ENCODE measurements around the gene PLXNA2.

PLXNA2 gene, protein sequence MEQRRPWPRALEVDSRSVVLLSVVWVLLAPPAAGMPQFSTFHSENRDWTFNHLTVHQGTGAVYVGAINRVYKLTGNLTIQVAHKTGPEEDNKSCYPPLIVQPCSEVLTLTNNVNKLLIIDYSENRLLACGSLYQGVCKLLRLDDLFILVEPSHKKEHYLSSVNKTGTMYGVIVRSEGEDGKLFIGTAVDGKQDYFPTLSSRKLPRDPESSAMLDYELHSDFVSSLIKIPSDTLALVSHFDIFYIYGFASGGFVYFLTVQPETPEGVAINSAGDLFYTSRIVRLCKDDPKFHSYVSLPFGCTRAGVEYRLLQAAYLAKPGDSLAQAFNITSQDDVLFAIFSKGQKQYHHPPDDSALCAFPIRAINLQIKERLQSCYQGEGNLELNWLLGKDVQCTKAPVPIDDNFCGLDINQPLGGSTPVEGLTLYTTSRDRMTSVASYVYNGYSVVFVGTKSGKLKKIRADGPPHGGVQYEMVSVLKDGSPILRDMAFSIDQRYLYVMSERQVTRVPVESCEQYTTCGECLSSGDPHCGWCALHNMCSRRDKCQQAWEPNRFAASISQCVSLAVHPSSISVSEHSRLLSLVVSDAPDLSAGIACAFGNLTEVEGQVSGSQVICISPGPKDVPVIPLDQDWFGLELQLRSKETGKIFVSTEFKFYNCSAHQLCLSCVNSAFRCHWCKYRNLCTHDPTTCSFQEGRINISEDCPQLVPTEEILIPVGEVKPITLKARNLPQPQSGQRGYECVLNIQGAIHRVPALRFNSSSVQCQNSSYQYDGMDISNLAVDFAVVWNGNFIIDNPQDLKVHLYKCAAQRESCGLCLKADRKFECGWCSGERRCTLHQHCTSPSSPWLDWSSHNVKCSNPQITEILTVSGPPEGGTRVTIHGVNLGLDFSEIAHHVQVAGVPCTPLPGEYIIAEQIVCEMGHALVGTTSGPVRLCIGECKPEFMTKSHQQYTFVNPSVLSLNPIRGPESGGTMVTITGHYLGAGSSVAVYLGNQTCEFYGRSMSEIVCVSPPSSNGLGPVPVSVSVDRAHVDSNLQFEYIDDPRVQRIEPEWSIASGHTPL (N-terminal part only)

DNA sequence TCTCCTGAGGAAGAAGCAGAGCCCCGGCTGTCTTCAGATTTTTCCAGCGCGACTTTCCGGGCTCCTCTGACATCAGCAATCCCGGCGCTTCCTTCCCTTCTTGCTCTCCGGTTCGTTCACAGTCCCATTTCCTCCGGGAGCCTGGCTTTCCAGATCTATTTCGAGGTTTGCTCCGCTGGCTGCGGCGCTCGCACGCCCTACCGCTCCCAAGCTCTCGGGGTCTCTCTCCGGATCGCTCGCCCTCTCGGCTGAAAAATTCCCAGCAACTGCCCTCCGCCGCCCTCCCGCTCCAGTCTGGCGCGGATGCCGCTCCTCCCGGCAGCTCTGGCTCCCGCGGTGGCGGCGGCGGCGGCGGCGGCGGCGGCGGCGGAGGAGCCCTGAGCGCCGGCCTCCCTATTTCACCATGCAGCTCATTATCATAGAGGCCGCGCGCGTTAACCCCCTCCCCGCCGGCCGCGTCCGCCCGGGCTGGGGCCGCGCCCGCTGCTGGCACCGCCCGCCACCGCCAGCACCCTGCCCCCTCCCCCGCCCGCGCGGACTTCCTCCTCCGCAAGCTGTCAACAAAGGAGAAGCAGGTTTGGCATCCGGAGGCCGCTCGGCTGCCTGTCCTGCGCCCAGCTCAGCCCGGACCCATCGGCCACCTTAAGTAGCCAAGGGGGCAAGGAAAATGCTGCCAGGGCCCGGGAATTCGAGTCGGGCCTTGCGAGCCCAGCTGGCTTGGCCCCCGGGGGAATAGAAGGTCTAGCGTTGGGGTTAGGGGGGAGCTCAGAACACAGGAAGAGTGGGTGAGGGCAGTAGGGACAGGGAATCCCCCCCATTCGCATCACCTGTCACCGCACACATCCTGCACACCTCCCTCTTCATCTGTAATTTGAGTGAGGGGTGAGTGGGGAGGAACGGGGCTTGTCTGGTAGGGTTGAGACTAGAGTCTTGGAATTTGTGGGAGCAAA, at the start of gene PLXNA2:
Gene PLXNA2 (minus strand): TSS at position 418 of the 950 bp plus-strand sequence. CDS start 26,462 bp downstream, outside the sequence.
- H3K27ac ChIP-seq (ENCODE audit: low read depth, low read length) = peak within 1 kb of the TSS; percentile 75
- peak within 1 kb of the TSS; percentile 82 for H3K4me3 ChIP-seq (ENCODE audit: low read length)
- peaks cover 6% of the 10 kb centered on the region for H3K4me1 ChIP-seq (ENCODE audit: control insufficient read depth, insufficient read depth, low read length)
- peak within 1 kb of the TSS; percentile 58 for H3K9ac ChIP-seq (ENCODE audit: low read length)
- no peaks in the 10 kb centered on the region for H3K27me3 ChIP-seq (ENCODE audit: control insufficient read depth, insufficient read depth, low read length)
- no peaks in the 10 kb centered on the region for H3K36me3 ChIP-seq (ENCODE audit: control insufficient read depth, insufficient read depth, low read length)

DNA sequence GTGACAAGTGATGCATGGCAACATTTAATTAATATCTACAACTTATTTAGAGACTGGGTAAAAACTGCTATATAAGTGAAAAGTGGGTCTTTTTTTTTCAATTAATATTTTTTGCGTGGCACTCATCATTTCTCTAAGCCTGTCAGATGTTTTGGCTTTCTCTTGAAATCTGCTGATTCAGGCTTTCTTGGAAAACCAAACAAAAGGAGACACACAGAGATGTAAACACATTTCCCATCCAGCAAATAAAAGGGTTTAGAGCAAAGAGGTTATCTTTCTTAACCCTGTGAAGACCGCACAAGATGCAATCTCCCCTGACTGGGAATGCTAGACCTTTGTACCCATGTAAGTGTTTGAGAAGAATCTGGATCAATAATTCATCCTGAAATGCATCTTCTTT, 48.7 kb upstream of the PLXNA2 start:
- Histone ChIP-seq H3K36me3 (ENCODE audit: control insufficient read depth, insufficient read depth, low read length) (no peaks in the 10 kb centered on the region), H3K9ac (ENCODE audit: low read length) (no peak overlapping the region), H3K27ac (ENCODE audit: low read depth, low read length) (no peak overlapping the region), H3K27me3 (ENCODE audit: control insufficient read depth, insufficient read depth, low read length) (no peaks in the 10 kb centered on the region), H3K4me1 (ENCODE audit: control insufficient read depth, insufficient read depth, low read length) (no peaks in the 10 kb centered on the region), H3K4me3 (ENCODE audit: low read length) (no peak overlapping the region)

DNA sequence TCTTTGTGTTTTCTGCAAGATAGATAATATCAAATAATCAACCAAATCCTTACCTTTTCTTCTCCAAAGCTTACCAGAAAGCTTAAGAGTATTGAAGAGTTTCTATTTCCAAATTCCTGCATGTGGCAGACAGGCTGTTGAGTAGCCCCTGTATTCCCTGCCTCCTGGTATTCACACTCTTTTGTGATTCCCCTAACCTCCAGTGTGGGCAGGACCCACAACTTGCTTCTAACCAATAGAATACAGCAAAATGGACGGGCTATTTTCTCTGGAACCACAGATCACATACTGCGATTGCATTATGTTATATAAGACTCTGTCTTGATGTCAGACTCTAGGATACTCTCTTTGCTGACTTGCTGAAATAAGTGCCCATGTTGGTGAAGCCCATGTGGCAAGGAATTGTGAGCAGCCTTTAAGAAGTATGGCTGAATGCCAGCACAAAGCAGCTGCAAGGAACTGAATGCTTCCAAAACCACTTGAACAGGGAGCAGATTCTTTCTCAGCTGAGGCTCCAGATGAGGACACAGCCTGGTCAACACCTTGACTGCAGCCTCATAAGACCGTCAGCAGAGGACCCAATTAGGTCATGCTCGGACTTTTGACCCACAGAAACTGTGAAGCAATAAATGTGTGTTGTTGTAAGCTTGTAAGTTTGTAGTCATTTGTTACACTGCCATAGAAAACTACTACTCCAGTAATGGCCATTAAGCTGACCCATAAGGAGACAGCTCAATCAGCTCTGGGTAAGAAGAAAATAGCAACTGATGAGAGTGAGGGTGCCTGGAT, 47.9 kb upstream of the PLXNA2 start:
- Histone ChIP-seq H3K9ac (ENCODE audit: low read length) (no peak overlapping the region), H3K27me3 (ENCODE audit: control insufficient read depth, insufficient read depth, low read length) (no peaks in the 10 kb centered on the region), H3K36me3 (ENCODE audit: control insufficient read depth, insufficient read depth, low read length) (no peaks in the 10 kb centered on the region), H3K4me3 (ENCODE audit: low read length) (no peak overlapping the region), H3K4me1 (ENCODE audit: control insufficient read depth, insufficient read depth, low read length) (no peaks in the 10 kb centered on the region), H3K27ac (ENCODE audit: low read depth, low read length) (no peak overlapping the region)

DNA sequence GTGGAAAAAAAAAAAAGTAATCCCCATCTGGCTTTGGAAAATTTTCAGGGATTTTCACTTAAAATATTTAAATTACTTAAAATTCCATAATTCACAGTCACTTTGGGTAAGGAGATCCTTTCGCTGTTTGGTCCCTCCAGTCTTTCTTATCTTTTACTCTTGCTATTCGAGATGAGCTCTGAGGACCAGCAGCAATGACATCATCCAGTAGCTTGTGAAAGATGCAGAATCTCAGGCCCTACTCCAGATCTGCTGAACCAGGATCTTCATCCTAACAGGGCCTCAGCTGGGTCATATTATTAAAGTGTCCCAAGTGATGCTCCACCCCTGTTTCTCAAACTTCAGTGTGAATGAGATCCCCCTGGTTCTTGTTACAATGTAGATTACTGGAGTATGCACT, 46.9 kb upstream of the PLXNA2 start:
- no peak overlapping the region for H3K9ac ChIP-seq (ENCODE audit: low read length)
- no peaks in the 10 kb centered on the region for H3K36me3 ChIP-seq (ENCODE audit: control insufficient read depth, insufficient read depth, low read length)
- no peaks in the 10 kb centered on the region for H3K4me1 ChIP-seq (ENCODE audit: control insufficient read depth, insufficient read depth, low read length)
- H3K27me3 ChIP-seq (ENCODE audit: control insufficient read depth, insufficient read depth, low read length) = no peaks in the 10 kb centered on the region
- H3K27ac ChIP-seq (ENCODE audit: low read depth, low read length) = no peak overlapping the region
- H3K4me3 ChIP-seq (ENCODE audit: low read length) = no peak overlapping the region

DNA sequence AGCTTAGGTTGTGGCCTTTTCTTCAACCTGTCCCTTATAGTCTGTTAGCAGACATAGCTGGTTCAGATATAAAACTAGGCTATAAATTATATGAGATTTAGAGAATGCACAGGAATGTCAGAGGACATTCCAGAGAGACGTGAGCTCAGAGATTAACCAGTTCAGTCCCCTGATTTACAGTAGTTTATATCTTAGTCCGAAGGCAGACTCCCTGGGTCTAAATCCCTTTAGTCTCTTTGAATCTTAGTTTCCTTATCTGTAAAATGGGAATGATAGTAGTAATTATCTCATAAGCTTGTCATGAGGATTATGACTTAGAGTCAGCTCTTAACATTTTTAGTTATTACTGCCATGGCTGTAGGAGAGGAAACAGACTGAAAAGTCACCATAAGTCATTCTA, 45.5 kb upstream of the PLXNA2 start:
- Histone ChIP-seq H3K4me3 (ENCODE audit: low read length) (no peak overlapping the region), H3K9ac (ENCODE audit: low read length) (no peak overlapping the region), H3K36me3 (ENCODE audit: control insufficient read depth, insufficient read depth, low read length) (no peaks in the 10 kb centered on the region), H3K4me1 (ENCODE audit: control insufficient read depth, insufficient read depth, low read length) (no peaks in the 10 kb centered on the region), H3K27ac (ENCODE audit: low read depth, low read length) (no peak overlapping the region), H3K27me3 (ENCODE audit: control insufficient read depth, insufficient read depth, low read length) (no peaks in the 10 kb centered on the region)

DNA sequence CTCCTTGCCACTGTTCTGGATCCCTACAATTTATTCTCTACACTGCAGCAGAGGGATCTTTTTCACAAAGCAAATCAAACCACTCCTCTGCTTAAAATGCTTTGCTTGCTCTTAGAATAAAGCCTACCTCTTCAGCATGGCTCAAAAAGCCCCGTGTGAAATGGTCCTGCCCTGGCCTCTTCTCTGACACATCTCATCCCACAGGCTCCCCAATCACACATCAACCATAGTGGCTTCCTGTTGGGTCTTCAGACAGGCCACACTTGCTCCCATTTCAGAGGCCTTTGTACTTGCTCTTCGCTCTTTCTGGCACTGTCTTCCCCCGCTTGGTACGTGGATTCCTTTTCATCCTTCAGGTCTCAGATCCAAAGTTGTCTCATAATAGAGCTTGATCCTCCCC, 44.3 kb upstream of the PLXNA2 start:
- no peaks in the 10 kb centered on the region for H3K36me3 ChIP-seq (ENCODE audit: control insufficient read depth, insufficient read depth, low read length)
- H3K27ac ChIP-seq (ENCODE audit: low read depth, low read length) = no peak overlapping the region
- no peak overlapping the region for H3K9ac ChIP-seq (ENCODE audit: low read length)
- no peaks in the 10 kb centered on the region for H3K4me1 ChIP-seq (ENCODE audit: control insufficient read depth, insufficient read depth, low read length)
- no peak overlapping the region for H3K4me3 ChIP-seq (ENCODE audit: low read length)
- H3K27me3 ChIP-seq (ENCODE audit: control insufficient read depth, insufficient read depth, low read length) = no peaks in the 10 kb centered on the region

DNA sequence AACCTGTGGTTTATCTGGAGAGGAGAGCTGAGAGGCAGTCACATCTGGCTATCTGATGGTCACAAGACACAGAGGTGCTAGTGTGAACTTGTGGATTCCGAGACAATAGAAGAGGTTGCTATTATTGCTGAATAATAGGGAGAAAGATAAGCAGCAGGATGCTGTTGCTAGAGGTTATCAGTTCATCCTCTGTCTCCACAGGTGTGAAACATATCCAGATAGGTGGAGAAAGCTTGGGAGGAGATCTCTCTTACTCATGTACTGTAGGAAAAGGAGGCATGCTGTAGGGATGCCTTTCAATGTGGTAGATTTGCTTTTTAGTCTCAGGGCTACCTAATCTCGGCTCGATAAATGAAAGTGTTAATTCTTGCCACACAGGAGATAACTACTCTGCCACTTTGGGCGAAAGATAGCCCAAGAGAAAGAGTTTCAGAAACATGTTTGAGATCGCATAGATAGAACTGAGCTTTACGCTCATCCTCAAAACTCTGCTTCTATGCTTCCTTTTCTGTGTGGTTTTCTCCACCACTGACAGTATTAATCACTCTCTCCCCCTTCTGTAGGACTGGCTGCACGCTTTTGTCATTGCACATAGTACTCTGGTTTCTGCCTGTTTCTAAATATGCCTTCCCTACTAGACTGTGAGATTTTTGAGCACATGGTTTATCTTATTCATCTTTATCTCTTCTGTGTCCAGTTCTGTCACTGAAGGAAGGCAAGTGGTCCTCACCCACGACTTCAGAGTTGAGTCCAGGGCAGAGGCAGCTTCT, 36.7 kb upstream of the PLXNA2 start:
- no peaks in the 10 kb centered on the region for H3K4me1 ChIP-seq (ENCODE audit: control insufficient read depth, insufficient read depth, low read length)
- no peak overlapping the region for H3K9ac ChIP-seq (ENCODE audit: low read length)
- H3K27ac ChIP-seq (ENCODE audit: low read depth, low read length) = no peak overlapping the region
- H3K4me3 ChIP-seq (ENCODE audit: low read length) = no peak overlapping the region
- no peaks in the 10 kb centered on the region for H3K36me3 ChIP-seq (ENCODE audit: control insufficient read depth, insufficient read depth, low read length)
- no peaks in the 10 kb centered on the region for H3K27me3 ChIP-seq (ENCODE audit: control insufficient read depth, insufficient read depth, low read length)

DNA sequence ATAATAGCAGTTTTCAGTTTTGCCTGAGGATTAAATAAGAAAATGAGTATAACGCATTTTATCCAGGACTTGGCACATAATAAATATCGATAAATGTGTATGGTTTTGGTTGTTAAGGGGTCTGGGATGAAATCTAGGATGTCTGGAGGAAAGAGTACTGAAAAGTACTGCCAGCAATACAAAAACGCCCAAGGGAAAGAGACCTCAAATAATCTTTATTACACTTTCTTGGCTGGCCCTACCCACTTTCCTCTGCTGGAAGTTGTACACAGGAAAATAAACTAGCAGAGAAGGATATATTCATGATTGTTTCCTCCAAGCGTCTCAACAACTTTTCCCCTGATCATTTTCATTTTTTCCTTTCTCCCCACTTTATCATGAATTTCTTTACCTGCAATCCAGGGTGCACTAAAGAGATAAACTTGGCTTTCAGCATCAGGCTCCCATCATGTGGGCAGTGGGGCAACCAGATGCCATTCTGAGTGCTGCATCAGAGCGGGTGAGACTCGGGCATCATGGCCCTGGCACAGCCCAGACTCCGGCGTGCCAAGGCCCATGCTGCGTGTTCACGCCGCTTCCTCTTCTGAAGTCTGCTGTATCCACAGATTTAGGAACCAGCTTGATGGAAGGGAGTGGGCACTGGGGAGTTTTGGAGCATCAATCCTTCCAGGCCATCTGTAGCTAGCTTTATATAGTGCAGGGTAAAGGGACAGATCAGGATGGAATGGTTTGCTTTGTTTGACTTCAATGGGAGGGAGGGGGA, 35.8 kb upstream of the PLXNA2 start:
- no peak overlapping the region for H3K9ac ChIP-seq (ENCODE audit: low read length)
- no peaks in the 10 kb centered on the region for H3K36me3 ChIP-seq (ENCODE audit: control insufficient read depth, insufficient read depth, low read length)
- H3K27me3 ChIP-seq (ENCODE audit: control insufficient read depth, insufficient read depth, low read length) = no peaks in the 10 kb centered on the region
- no peak overlapping the region for H3K27ac ChIP-seq (ENCODE audit: low read depth, low read length)
- H3K4me3 ChIP-seq (ENCODE audit: low read length) = no peak overlapping the region
- H3K4me1 ChIP-seq (ENCODE audit: control insufficient read depth, insufficient read depth, low read length) = no peaks in the 10 kb centered on the region

DNA sequence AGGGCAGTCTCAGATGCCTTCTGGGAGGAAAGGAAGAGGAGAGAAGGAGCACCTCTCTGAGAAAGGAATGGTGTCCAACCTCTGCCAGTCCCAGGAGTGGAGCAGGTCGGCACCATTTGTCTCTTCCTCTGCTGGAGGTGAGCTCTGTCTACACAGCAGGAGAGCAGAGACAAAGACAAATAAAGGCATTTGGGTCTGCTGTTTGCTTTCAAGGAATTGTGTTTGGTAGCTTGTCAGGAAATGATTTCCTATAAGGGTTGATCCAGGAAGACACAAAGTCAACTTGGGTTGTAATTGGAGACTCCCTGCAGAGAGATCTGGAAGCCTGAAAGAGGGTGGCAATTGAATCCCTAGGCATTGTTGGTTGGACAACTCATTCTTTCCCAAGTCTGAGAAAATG, 34.5 kb upstream of the PLXNA2 start:
- Histone ChIP-seq H3K27me3 (ENCODE audit: control insufficient read depth, insufficient read depth, low read length) (no peaks in the 10 kb centered on the region), H3K4me3 (ENCODE audit: low read length) (no peak overlapping the region), H3K36me3 (ENCODE audit: control insufficient read depth, insufficient read depth, low read length) (no peaks in the 10 kb centered on the region), H3K4me1 (ENCODE audit: control insufficient read depth, insufficient read depth, low read length) (no peaks in the 10 kb centered on the region), H3K9ac (ENCODE audit: low read length) (no peak overlapping the region), H3K27ac (ENCODE audit: low read depth, low read length) (no peak overlapping the region)

DNA sequence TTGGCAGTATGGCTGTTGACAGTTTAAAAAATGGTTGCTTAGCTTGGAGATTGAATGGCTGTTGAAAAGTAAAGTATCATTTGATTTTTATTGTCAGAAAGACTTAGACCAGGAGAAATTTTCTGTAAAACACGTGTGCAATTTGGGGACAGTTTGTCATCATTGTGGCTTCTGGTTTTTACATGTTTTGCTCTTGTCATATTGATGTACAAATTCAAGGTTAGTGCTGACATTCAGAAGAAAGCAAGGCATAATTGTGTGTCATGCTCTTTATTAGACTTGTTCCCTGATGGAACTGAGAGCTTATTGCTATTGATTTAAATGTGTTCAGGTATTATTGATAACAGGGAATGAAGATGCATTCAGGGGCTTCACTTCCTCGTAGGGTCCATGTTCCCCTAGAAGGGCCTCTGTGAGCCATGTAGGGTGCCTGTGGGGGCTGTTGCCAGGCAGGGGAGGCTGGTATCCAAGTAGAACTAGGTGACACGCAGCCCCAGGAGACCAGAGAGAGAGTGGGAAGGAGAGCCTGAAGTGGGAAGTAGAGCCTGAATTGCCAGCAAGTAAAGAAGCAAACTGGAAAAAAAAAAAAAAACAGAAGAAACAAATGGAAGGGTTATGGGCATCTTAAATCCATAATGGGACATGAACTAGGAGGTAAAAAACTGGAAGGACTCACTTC, 32.7 kb upstream of the PLXNA2 start:
- H3K9ac ChIP-seq (ENCODE audit: low read length) = no peak overlapping the region
- no peaks in the 10 kb centered on the region for H3K4me1 ChIP-seq (ENCODE audit: control insufficient read depth, insufficient read depth, low read length)
- no peak overlapping the region for H3K27ac ChIP-seq (ENCODE audit: low read depth, low read length)
- no peaks in the 10 kb centered on the region for H3K36me3 ChIP-seq (ENCODE audit: control insufficient read depth, insufficient read depth, low read length)
- no peak overlapping the region for H3K4me3 ChIP-seq (ENCODE audit: low read length)
- H3K27me3 ChIP-seq (ENCODE audit: control insufficient read depth, insufficient read depth, low read length) = no peaks in the 10 kb centered on the region

Data from rectal smooth muscle tissue (tissue), 1 donor.